Cardiac fibroblast (primary cell): ENCODE measurements around the gene CT45A10.
"Not testable (repeated sequence)": the region's sequence is repeated elsewhere in the genome, so short reads cannot be mapped to it uniquely, and the experiment has no call there.

Experiments used
- DNase-seq, 2 donors: peaks; one replicate each; pipeline versions ENCODE4 v3.0.0 to v3.0.0-alpha.2; 2010; ENCODE audit warnings: low read depth in 2 of 2
- H3K4me3 ChIP-seq, 2 donors: replicated peaks in 1 of 2; 1 replicate in 1 of 2; 2 replicates in 1 of 2; pipeline ENCODE4 v1.5.1; 2011; ENCODE audit warnings: low read depth in 2 of 2, low read length in 2 of 2, mild to moderate bottlenecking in 2 of 2, moderate library complexity in 1 of 2
- TF ChIP-seq, protein P1 (sequence below): IDR thresholded peaks from one replicate; pipeline ENCODE4 v1.5.1; 2011; ENCODE audit warnings: low read depth, mild to moderate bottlenecking, low read length, inconsistent platforms

CT45A10 gene

DNA sequence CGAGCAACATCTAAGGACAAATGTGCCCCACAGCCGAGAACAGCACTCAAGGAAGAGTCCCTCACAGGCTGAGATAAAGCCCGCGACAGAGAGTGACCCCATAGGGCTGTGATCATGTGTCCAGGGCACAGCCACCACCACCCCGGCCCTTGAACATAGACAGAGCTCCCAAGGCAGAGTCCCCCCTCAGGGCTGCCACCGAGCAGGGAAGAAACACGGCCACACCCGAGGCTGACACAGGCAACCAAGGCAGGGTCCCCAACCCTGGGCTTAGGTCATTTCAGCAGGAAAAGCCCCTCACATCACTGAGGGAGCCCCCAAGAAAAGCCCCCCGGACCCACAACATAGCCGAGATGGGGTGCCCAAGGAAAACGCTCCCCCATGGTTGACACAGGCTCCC is 463 bp downstream of the CT45A10 start:
- H3K4me3 ChIP-seq: no peak overlapping the region
- no peak for DNase-seq
- TF ChIP-seq, protein P1, sequence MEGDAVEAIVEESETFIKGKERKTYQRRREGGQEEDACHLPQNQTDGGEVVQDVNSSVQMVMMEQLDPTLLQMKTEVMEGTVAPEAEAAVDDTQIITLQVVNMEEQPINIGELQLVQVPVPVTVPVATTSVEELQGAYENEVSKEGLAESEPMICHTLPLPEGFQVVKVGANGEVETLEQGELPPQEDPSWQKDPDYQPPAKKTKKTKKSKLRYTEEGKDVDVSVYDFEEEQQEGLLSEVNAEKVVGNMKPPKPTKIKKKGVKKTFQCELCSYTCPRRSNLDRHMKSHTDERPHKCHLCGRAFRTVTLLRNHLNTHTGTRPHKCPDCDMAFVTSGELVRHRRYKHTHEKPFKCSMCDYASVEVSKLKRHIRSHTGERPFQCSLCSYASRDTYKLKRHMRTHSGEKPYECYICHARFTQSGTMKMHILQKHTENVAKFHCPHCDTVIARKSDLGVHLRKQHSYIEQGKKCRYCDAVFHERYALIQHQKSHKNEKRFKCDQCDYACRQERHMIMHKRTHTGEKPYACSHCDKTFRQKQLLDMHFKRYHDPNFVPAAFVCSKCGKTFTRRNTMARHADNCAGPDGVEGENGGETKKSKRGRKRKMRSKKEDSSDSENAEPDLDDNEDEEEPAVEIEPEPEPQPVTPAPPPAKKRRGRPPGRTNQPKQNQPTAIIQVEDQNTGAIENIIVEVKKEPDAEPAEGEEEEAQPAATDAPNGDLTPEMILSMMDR: no peak

DNA sequence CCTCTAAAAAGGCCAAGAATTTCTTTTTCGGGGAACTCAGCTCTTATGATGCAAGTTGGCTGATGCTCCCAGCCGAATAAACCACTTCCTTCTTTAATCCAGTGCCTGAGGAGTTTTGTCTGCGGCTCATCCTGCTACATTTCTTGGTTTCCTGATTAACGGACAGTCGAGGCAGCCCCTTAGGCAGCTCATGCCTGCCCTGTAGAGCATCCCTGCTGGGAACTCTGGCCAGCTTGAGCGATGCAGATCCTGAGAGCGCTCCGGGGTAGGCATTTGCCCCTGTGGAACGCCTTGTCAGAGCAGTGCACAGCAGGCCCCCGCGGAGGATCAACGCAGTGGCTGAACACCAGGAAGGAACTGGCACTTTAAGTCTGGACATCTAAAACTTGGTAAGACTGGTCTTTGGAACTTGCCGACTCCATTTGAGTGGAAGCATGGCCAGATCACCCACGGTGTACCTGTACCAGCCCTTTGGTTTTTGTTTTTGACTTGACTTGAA is 3.1 kb downstream of the CT45A10 start:
- TF ChIP-seq, protein P1: no peak
- H3K4me3 ChIP-seq: no peak overlapping the region
- no peak for DNase-seq

DNA sequence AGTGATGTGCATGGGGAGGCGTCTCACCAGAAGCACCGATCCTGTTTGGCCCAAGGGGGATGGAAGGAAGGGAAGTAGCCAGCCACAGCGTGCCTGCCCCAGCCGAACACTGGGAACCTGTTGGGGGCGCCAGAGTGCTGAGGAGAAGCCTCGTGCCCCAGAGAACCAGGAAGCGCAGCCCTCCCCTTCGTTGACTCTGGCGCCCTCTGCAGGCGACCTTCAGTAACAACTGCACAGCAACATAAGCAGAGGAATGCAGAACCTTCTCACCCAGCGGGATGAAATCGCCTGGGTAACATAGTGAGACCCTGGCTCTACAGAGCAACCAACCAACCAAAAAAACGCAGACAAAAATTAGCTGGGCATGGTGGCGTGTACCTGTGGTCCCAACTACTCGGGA is 4.3 kb downstream of the CT45A10 start:
- DNase-seq, H3K4me3 ChIP-seq: not testable (repeated sequence)

DNA sequence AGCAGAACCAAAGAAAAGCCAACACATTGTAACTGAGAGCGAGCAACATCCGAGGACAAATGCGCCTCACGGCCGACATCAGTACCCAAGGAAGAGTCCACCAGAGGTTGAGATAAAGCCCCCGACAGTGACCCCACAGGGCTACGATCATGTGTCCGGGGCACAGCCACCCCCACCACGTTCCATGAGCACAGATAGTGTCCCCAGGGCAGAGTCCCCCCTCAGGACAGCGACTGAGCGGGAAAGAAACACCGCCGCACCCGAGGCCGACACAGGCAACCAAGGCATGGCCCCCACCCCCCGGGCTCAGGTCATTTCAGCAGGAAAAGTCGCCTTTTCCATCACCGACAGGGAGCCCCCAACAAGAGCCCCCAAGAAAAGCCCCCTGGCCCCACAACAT is 5.0 kb downstream of the CT45A10 start:
- DNase-seq, H3K4me3 ChIP-seq: not testable (repeated sequence)

DNA sequence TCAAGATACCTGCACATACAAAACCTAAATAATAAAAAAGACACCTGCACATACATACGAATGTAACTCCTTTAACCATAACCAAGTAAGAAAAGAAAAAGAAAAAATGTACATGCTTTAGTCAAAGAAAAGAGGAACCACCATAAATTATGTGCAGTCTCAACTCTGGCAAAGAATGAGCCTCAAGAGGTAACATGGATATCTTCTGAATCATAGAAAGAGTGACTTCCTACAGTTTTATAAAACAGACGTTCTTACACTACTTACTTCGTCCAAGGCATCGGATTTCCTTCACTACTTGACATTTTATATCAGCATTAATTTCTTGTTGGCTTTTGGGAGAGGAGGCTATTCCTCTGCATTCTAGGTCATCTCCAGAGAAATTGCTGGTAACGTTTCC is 10.5 kb downstream of the CT45A10 start:
- DNase-seq, H3K4me3 ChIP-seq: not testable (repeated sequence)

DNA sequence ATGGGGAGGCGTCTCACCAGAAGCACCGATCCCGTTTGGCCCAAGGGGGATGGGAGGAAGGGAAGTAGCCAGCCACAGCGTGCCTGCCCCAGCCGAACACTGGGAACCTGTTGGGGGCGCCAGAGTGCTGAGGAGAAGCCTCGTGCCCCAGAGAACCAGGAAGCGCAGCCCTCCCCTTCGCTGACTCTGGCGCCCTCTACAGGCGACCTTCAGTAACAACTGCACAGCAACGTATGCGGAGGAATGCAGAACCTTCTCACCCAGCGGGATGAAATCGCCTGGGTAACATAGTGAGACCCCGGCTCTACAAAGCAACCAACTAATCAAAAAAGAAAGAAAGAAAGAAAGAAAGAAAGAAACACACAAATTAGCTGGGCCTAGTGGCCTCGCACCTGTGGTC is 21.5 kb downstream of the CT45A10 start, which contains the start of gene CT45A9:
Gene CT45A9 (minus strand): TSS at position 101 of the 400 bp plus-strand sequence. CDS start 3,751 bp downstream, outside the sequence.
- not testable (repeated sequence) for DNase-seq, H3K4me3 ChIP-seq

DNA sequence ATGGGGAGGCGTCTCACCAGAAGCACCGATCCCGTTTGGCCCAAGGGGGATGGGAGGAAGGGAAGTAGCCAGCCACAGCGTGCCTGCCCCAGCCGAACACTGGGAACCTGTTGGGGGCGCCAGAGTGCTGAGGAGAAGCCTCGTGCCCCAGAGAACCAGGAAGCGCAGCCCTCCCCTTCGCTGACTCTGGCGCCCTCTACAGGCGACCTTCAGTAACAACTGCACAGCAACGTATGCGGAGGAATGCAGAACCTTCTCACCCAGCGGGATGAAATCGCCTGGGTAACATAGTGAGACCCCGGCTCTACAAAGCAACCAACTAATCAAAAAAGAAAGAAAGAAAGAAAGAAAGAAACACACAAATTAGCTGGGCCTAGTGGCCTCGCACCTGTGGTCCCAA is 38.8 kb downstream of the CT45A10 start, which contains the start of gene CT45A8:
Gene CT45A8 (minus strand): TSS at position 101 of the 400 bp plus-strand sequence. CDS start 3,755 bp downstream, outside the sequence.
- not testable (repeated sequence) for DNase-seq, H3K4me3 ChIP-seq

DNA sequence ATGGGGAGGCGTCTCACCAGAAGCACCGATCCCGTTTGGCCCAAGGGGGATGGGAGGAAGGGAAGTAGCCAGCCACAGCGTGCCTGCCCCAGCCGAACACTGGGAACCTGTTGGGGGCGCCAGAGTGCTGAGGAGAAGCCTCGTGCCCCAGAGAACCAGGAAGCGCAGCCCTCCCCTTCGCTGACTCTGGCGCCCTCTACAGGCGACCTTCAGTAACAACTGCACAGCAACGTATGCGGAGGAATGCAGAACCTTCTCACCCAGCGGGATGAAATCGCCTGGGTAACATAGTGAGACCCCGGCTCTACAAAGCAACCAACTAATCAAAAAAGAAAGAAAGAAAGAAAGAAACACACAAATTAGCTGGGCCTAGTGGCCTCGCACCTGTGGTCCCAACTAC is 56.1 kb downstream of the CT45A10 start, which contains the start of gene CT45A7:
Gene CT45A7 (minus strand): TSS at position 101 of the 400 bp plus-strand sequence. CDS start 3,747 bp downstream, outside the sequence.
- not testable (repeated sequence) for DNase-seq, H3K4me3 ChIP-seq
